A549 (cell line): ENCODE measurements around the gene TRIM45.

Experiments
- CTCF ChIP-seq: fragments of >200 bp; sonication (Bioruptor Twin); formaldehyde crosslinking; IDR thresholded peaks from 3 replicates; pipeline ENCODE4 v1.5.1; 2016
- MAZ ChIP-seq: fragments of 150-350 bp; IDR thresholded peaks from 2 replicates; pipeline ENCODE4 v1.6.1; 2014; ENCODE audit warnings: antibody characterized with exemption, low read depth, low read length, borderline replicate concordance
- NPAS2 ChIP-seq: fragments of 250-450 bp; sonication (Bioruptor Pico); IDR thresholded peaks from 2 replicates; pipeline ENCODE4 v1.8.0; 2022; ENCODE audit warnings: mild to moderate bottlenecking, moderate library complexity, borderline replicate concordance
- POLR2A ChIP-seq: IDR thresholded peaks from 2 replicates; pipeline ENCODE4 v1.6.1; 2012; ENCODE audit warnings: mild to moderate bottlenecking, low read length
- RARB ChIP-seq: fragments of 250-450 bp; sonication (Bioruptor Pico); IDR thresholded peaks from 2 replicates; pipeline ENCODE4 v1.8.0; 2021; ENCODE audit warnings: mild to moderate bottlenecking, moderate library complexity
- RNF2 ChIP-seq: fragments of 200-600 bp; sonication (generic); IDR thresholded peaks from 2 replicates; pipeline ENCODE4 v1.6.1; 2016; ENCODE audit warnings: low read depth, mild to moderate bottlenecking, antibody characterized with exemption, moderate library complexity, borderline replicate concordance

- no peak for TF ChIP-seq RNF2
- no peak for TF ChIP-seq POLR2A
- no peak for TF ChIP-seq RARB (CRISPR knock-in tag)
- no peak for TF ChIP-seq NPAS2
- no peak for TF ChIP-seq CTCF
- TF ChIP-seq MAZ: no peak
These were observed 14.2 kb downstream of the TRIM45 start for GRCh38 chr1:117107364-117107763.
